ENCODE data around the gene SLC48A1. TPM values are rescaled to one million over a fixed set of nuclear protein-coding genes. Genes with fewer than 3 reads are reported as not detected.
A peak's percentile ranks its signal among the peaks of the same experiment; 100 is the strongest.

SLC48A1 gene
- 8.0 and 8.5 TPM in 2 replicates for polyA plus RNA-seq
- 9.7 and 11.2 TPM in 2 replicates for polyA minus RNA-seq

DNA sequence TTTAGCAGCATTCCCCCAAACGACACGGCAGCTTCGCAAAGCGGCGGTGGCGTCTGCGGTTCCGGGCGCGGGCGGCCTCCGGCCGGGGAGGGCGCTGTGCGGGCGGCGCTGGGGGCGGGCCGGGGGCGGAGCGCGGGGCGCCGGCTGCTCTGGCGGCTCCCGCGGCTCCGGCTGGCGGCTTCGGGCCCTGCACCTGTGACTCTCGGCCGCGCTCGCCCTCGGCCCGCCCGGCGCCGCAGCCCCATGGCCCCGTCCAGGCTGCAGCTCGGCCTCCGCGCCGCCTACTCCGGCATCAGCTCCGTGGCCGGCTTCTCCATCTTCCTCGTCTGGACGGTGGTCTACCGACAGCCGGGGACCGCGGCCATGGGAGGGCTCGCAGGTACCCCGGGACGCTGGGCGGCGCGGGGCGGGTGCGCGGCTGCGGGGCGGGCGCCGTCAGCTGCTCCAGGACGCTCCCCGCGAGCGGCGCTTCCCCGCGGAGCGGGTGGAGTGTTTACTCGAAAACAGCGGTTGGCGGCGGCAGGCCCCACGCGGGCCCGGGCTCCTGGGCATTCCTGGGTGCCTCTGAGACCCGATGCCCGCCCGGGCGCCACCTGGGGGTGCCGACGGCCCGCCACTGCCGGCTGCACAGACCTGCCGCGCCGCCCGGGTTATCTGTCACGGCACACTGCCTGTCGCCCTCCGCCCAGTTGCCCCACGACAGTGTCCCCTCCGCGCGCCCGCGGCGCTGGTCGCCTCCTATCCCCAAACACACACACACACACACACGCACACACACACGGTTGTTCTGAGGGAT is at the start of gene SLC48A1:
SLC48A1 (plus strand) TSS at position 177 of the 796 bp plus-strand sequence; CDS start at position 244, 67 bp downstream.
- peak within 1 kb of the TSS; percentile 82 for H3K9ac ChIP-seq (ENCODE audit: low read length)
- H3K27ac ChIP-seq (ENCODE audit: low read length) = peak within 1 kb of the TSS; percentile 12
- H2AFZ ChIP-seq (ENCODE audit: low read depth, low read length) = peak within 1 kb of the TSS; percentile 25

DNA sequence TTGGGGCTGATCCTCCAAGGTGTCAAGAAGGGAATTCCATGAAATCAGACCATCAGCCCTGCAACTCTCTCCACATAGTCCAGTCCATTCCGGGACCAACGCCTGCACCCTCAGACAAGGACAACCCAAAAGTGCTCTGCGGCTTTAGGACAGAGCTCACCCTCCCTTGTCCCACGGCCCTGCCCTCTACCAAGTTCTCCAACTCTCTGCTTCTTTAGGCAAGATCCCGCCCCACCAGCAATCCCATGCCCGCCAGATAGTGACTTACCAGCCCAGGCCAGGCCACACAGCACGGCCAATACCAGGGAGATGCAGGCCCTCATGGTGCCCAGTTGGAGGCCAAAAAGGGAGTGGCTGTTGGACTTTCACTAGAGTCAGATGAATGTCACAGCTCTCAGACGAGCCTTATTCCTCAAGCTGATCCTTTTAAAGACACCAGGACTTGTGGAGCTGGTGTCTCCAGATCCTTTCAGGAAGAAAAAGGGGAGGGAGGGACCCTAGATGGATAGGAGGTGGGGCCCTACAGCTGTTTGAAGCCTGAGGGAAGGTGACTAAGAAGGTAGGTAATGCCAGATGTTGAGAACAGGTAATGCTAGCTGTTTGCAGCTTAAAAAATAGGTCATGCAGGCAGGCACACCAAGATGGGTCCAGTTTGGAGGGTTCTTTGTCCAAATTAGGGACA is 47.8 kb upstream of the SLC48A1 start, which contains the start of gene ENDOU:
ENDOU (minus strand) TSS at position 400 of the 682 bp plus-strand sequence; CDS start at position 323, 77 bp downstream.
- Histone ChIP-seq H2AFZ (ENCODE audit: low read depth, low read length) (no peak within 1 kb of the TSS), H3K27ac (ENCODE audit: low read length) (no peak within 1 kb of the TSS), H3K36me3 (ENCODE audit: insufficient read depth, low read length) (no peaks in the 10 kb centered on the region), H3K9me3 (ENCODE audit: low read length) (no peaks in the 10 kb centered on the region), H3K4me3 (ENCODE audit: low read length) (no peak within 1 kb of the TSS), H3K9me2 (ENCODE audit: insufficient read depth, low read length) (no peaks in the 10 kb centered on the region), H3K79me2 (replicated peaks; ENCODE audit: insufficient read depth, low read length) (no peaks in the 10 kb centered on the region), H3F3A (ENCODE audit: insufficient read depth, low read length, poor library complexity, severe bottlenecking) (no peaks in the 10 kb centered on the region), H3K4me2 (ENCODE audit: low read length) (no peak within 1 kb of the TSS), H3K27me3 (ENCODE audit: insufficient read depth, low read depth, low read length) (no peaks in the 10 kb centered on the region), H4K20me1 (ENCODE audit: insufficient read depth) (no peaks in the 10 kb centered on the region), H3K9ac (ENCODE audit: low read length) (no peak within 1 kb of the TSS)
- TF ChIP-seq, protein P1, sequence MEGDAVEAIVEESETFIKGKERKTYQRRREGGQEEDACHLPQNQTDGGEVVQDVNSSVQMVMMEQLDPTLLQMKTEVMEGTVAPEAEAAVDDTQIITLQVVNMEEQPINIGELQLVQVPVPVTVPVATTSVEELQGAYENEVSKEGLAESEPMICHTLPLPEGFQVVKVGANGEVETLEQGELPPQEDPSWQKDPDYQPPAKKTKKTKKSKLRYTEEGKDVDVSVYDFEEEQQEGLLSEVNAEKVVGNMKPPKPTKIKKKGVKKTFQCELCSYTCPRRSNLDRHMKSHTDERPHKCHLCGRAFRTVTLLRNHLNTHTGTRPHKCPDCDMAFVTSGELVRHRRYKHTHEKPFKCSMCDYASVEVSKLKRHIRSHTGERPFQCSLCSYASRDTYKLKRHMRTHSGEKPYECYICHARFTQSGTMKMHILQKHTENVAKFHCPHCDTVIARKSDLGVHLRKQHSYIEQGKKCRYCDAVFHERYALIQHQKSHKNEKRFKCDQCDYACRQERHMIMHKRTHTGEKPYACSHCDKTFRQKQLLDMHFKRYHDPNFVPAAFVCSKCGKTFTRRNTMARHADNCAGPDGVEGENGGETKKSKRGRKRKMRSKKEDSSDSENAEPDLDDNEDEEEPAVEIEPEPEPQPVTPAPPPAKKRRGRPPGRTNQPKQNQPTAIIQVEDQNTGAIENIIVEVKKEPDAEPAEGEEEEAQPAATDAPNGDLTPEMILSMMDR (IDR thresholded peaks at IDR 0.05; ENCODE audit: poor library complexity, severe bottlenecking) = no peak
- TF ChIP-seq MXI1 (conservative IDR thresholded peaks at IDR 0.05; ENCODE audit: poor library complexity, severe bottlenecking) (no peak), EP300 (conservative IDR thresholded peaks at IDR 0.05; ENCODE audit: poor library complexity, severe bottlenecking) (no peak)

More for the DNA sequence above, at the start of gene SLC48A1:
- H3K4me2 ChIP-seq (ENCODE audit: low read length) = peak within 1 kb of the TSS; percentile 76
- H3K36me3 ChIP-seq (ENCODE audit: insufficient read depth, low read length) = no peaks in the 10 kb centered on the region
- no peaks in the 10 kb centered on the region for H3F3A ChIP-seq (ENCODE audit: insufficient read depth, low read length, poor library complexity, severe bottlenecking)
- H3K9me3 ChIP-seq (ENCODE audit: low read length) = no peaks in the 10 kb centered on the region
- no peaks in the 10 kb centered on the region for H3K27me3 ChIP-seq (ENCODE audit: insufficient read depth, low read depth, low read length)
- H4K20me1 ChIP-seq (ENCODE audit: insufficient read depth) = no peaks in the 10 kb centered on the region
- H3K9me2 ChIP-seq (ENCODE audit: insufficient read depth, low read length) = no peaks in the 10 kb centered on the region
- peak within 1 kb of the TSS; percentile 90 for H3K4me3 ChIP-seq (ENCODE audit: low read length)
- TF ChIP-seq, protein P1 (IDR thresholded peaks at IDR 0.05; ENCODE audit: poor library complexity, severe bottlenecking) = no peak
- TF ChIP-seq EZH2 (IDR thresholded peaks at IDR 0.05; ENCODE audit: borderline replicate concordance, insufficient read depth, low read length, poor library complexity, severe bottlenecking) = no peak
- no peak for TF ChIP-seq RAD21 (conservative IDR thresholded peaks at IDR 0.05)
- TF ChIP-seq, protein P2, sequence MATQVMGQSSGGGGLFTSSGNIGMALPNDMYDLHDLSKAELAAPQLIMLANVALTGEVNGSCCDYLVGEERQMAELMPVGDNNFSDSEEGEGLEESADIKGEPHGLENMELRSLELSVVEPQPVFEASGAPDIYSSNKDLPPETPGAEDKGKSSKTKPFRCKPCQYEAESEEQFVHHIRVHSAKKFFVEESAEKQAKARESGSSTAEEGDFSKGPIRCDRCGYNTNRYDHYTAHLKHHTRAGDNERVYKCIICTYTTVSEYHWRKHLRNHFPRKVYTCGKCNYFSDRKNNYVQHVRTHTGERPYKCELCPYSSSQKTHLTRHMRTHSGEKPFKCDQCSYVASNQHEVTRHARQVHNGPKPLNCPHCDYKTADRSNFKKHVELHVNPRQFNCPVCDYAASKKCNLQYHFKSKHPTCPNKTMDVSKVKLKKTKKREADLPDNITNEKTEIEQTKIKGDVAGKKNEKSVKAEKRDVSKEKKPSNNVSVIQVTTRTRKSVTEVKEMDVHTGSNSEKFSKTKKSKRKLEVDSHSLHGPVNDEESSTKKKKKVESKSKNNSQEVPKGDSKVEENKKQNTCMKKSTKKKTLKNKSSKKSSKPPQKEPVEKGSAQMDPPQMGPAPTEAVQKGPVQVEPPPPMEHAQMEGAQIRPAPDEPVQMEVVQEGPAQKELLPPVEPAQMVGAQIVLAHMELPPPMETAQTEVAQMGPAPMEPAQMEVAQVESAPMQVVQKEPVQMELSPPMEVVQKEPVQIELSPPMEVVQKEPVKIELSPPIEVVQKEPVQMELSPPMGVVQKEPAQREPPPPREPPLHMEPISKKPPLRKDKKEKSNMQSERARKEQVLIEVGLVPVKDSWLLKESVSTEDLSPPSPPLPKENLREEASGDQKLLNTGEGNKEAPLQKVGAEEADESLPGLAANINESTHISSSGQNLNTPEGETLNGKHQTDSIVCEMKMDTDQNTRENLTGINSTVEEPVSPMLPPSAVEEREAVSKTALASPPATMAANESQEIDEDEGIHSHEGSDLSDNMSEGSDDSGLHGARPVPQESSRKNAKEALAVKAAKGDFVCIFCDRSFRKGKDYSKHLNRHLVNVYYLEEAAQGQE (IDR thresholded peaks at IDR 0.05; ENCODE audit: borderline replicate concordance) = no peak
- no peak for TF ChIP-seq TAF1 (IDR thresholded peaks at IDR 0.05; ENCODE audit: low read depth)
- TF ChIP-seq SMC3 (conservative IDR thresholded peaks at IDR 0.05; ENCODE audit: poor library complexity) = peak; percentile 30
- peak; percentile 40 for TF ChIP-seq EP300 (conservative IDR thresholded peaks at IDR 0.05; ENCODE audit: poor library complexity, severe bottlenecking)
- TF ChIP-seq MXI1 (conservative IDR thresholded peaks at IDR 0.05; ENCODE audit: poor library complexity, severe bottlenecking) = peak; percentile 59
- peak; percentile 60 for TF ChIP-seq POLR2AphosphoS5 (IDR thresholded peaks at IDR 0.05)
- H3K79me2 ChIP-seq (replicated peaks; ENCODE audit: insufficient read depth, low read length) = no peaks in the 10 kb centered on the region
